HG03432 (cell line): ENCODE results near the gene TANC2.
"Not testable (repeated sequence)": the region's sequence is repeated elsewhere in the genome, so short reads cannot be mapped to it uniquely, and the experiment has no call there.

Experiments
- ATAC-seq: cut with Tn5 transposase; IDR thresholded peaks from one replicate; pipeline ENCODE4 v1.9.1; 2021; ENCODE audit warnings: mild to moderate bottlenecking, moderate library complexity; ENCODE audit not compliant: unreplicated experiment

Gene TANC2

DNA sequence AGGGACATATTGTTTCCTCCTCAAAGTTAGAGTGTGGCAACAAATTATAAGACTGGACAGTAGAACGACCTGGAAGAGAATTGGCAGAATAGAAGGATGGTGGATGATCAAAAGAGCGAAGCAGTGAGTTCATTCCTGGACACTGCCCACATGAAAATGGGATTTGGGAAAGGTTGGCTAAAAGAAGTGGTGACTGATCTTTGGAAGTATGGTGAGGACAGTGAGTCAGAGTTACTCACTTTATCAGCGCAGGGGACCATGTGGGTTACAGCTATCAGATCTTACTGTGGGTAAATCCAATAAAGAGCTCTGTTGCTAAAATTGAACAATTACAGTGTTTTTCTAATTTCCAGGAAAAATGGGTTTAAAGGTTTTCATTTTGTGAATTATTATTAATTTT is 2.7 kb upstream of the TANC2 start:
- ATAC-seq, result no peak

DNA sequence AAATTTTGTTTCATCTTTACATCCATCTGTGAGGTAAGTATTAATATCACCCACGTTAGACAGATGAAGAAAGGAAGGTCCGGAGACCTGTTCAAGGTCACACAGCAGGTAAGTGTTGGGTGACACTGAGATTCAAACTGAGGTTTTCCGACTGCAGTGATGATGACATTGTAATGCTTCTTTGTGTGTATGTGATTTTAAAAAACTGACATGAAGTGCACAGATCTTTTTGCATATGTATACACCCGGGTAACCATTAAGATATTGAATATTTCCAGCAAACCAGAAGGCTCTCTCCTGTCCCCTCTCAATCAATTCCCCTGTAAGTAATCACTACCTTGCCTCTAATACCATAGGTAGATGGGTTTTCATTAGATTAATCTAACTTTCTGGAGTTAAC is 1.5 kb upstream of the TANC2 start:
- ATAC-seq, result no peak

DNA sequence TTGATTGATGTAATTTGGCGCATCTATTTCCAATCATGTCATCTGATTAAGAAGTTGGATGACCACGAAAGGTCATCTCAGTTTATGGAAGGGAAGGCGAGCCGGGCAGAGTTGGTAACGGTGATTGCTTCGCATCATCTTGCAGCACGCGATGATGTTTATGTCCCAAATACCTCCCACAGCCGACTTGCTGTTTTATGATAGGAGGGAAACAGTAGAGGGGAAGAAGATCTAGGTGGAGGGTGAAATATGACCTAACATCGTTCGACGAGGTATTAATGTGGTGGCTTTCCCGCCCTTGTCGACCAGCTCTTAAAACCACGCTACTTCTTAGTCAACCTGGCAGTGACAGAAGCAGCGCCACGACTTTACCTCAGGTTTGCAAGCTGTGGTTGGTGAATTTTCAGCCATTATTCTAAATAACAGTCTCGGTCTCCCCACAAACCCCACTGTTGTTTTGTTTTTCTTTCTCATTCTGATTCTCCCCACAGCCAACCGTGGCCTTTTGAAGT is 805 bp upstream of the TANC2 start:
- ATAC-seq, result no peak

DNA sequence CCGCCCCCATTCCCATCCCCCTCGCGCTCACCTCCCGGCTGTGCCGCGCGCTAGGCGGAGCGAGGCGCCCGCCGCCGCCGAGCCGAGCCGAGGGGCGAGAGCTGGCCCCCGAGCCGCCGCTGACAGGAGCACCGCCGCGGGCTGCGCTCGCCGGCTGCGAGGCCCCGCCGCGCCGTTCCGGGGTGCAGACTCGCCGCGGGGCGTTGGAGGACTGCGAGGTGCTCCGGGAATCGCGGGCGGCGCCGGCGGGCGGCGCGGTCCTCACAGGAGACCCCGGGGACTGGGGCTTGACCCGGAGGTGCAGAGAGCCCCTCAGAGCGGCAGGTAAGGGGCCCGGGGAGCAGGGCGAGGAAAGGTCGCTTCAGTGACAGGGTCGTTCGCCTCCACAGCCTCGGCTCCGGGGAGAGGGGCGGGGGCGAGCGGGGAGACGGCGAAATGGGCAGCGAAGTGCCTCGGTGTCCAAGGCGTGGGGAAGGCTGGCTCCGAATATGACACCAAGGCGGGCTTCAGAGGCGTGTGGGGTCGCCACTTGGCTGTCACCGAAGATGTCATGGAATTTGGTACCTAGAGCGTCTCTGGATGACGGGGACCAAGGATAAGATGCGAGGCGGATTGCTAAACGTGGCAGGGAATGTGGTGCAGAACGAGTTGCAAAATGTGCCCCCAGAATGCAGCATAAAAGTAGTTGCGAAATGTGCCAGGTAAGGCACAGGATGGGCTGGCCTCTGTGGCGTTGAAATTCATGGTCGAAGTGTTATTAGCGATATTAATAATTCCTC is 580 bp downstream of the TANC2 start:
- ATAC-seq, result peak; percentile 49

DNA sequence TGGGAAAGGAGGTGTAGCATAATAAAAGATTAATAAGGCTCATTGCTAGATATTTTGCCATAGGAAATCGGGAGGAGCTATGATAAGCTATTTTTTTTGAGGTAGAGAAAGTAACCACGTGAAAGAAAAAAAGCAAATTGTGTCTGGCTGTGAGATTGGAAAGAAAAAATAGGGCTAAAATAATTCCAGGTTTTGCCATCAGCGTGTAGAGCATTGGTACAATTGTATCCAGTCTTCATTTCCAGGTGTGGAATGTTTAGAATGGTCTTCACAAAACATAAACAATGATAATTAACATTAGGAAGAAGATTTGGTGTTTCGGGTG is 1.1 kb downstream of the TANC2 start:
- ATAC-seq, result no peak

DNA sequence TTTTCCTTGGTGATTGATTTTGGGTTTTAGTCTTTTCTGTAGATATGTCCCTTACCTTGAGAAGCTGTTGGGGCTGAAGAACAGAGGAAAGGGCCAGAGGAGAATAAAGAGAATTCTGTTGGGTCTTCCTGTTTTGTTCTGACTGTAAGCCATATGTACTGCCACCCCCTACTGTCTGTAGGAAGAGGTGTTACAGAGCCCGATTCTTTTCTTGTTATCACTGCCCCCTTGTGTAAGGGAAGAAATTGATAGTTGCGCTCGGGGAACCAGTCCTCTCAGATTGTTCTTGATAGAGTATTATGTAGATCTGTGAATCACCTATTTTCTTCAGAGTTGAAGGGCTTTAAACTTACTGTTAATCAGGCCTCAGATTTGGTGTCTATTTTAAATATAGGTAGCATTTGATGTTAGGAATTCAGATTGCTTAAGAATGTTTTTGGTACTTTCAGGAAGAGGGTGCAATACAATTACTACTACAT is 2.4 kb downstream of the TANC2 start:
- ATAC-seq, result peak; percentile 68

DNA sequence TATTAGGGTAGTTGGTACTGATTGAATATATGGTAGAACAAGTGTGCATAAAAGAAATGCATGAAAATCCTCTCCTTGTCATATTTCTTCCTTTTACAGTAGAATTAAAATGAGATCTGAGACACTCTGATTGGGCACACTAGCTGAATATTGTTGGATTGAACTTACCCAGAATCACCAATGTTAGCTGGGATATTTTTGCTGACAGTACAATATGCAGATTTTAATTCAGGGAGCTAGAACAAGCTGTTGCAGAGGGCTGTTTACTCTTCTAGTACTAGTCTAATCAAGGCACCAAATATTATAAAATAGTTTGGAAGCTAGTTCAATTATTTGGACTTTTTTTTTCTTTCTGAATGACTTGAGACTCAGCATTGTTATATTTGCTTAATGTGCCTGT is 4.6 kb downstream of the TANC2 start:
- ATAC-seq, result no peak

DNA sequence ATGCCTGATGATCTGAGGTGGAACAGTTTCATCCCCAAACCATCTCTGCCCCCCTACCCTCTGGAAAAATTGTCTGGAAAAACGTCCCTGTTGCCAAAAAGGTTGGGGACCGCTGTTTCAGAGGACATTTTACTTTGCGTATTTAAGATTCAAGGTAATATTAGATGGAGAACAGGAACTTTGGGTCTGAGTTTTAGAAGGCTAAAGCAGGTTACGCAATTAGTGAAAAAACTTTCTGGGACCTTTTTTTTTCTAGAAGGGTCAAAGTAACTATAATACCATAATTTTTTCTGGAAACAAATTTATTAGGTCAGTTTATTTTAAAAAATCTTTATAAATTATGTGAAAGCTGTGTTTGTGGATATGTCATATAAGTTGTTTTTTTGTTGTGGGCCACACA is 5.8 kb downstream of the TANC2 start:
- ATAC-seq, result no peak

DNA sequence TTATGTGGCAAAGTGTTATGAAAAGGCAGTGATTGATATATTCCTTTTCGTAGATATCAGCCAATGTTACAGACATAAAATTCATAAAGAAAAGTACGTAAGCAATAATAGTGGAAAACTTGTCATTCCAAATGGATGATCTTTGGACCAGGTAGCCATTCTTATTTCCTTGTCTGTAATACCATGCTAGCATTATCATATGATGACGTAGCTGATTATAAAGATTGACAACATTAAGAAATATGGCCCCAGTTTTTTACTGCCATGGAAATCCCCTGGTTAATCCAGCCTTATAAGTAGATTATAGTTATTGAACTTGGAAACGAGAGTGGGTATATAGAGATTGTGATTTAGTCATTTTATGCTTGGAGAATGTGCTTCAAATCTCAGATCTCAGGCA is 8.8 kb downstream of the TANC2 start:
- ATAC-seq, result no peak

DNA sequence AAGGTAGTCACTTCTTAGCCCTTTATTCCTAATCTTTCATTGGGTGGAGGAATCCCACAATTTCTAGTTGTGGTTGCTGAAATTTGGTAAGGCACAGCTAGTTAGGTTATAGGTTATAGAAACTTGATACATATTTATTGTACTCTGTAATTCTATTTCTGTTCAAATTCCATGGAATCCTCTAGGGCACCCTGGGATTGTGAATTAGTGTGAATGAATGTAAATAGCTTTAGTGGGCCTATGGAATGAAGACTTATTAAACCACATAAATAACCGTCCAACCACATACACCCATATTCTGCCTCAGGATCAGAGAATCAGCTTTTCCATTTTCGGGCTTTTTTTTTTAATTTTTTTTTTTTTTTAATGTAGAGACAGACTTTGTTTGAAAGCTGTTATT is 9.2 kb downstream of the TANC2 start:
- ATAC-seq, result no peak

DNA sequence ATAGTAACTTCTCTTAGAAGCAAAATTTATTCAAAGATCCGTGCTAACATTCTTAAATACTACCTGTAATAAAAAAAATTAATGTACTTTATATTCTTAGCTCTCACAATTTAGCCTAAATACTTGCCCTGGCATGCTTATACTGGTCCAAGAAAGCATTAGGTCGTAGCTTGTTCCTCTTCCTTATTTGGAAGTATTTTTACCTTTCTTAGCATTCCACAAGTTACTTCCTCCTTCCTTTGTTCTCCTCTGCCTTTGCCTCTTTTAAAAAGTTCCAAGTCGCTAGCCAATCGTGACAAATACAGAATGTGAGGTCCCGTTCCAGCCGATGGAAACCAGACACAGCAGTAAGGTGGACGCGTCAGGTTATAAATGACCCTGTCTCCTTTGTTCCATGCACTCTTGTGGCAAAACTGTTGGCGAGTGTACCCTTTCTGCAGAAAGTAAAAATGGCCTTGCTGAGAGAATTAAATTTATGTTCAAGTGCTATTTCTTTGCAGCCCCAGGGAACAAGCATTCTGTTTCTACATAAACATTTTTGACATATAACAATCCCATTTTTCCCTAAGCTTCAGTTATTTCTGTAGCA is 10.7 kb downstream of the TANC2 start:
- ATAC-seq, result not testable (repeated sequence)

DNA sequence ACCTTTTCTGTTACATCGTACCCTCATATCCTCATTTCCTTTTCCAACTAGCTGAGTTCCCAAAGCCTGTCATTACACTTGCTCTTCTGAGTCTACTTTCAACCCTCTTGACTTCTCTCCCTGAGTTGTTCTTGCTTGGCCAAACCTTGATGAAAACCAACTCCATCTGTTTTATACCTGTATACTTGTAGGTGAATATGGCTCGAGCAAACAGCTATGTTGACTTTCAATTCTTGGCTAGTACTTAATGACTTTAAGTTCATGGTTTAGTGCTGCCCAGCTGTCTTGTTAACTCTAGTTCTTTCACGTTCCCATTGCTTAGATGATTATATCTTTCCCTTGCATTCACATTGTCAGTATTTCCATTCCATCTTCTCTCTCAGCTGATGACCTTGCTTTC is 14.8 kb downstream of the TANC2 start:
- no peak for ATAC-seq

DNA sequence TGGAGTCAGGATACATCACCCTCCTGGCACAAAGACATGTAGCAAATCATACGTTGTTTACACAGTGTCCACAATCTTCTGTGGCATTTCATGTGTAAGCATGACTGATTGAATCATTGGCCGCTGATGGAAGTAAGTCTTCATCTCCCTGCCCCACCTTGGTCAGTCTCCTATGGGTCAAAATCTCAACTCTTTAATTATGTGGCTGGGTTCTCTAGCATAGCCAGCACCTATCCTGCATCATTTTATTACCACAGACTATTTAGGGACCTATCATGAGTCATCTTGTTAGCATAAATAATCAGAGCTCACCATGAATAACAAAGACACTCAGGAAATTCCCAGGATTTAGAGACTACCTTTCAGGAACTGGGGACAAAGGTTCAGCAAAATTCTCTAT is 15.9 kb downstream of the TANC2 start:
- ATAC-seq, result no peak

DNA sequence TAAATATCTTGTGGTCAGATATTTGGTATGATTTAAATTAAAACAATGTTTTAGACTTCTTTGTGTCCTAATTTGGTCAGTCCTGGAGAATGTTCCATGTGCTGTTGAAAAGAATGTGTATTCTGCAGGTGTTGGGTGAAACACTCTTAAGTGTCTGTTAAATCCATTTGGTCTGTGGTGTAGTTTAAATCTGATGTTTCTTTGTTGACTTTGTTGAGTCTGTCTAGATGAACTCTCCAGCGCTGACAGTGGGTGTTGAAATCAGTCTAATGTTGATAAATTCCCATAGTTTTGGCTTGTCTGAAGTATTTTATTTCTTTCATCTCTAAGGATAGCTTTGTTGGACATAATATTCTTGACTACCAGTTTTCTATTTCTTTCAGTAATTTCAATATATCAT is 18.8 kb downstream of the TANC2 start:
- no peak for ATAC-seq

DNA sequence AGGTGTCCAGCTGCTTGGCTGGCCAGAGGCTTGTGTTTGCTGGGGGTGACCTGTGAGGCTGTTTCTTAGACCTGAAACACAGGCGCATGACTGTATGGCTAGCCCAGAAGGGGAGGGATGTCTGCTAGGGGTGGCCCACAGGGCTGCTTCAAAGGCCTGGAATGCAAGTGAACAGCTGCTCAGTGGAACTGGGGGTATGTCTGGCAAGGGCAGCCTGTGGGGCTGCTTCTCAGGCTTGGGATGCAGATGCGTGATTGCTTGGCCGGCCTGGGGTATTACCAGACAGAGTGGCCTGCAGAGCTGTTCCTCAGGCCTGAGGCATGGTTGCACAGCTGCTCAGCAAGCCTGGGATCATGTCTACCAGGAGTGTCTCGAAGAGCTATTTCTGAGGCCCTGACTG is 20.5 kb downstream of the TANC2 start:
- no peak for ATAC-seq

DNA sequence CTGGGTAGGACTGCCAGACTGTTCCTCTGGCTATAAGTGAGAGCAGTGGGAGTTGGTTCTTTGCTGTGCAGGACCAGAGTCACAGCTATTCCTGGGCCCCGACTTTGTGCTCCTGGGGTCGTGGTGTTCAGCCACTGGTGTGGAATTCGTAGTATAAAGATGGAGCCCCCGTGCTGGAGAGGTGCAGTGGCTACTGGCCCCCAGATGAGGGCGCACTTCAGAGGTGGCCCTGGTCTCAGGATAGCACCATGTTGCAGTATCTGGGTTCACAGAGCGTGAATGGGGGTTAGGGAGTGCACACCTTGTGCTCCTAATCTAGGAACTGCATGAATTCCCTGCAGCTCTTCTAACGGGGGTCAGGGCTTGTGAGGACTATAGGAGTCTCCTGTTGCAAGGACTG is 21.1 kb downstream of the TANC2 start:
- no peak for ATAC-seq

DNA sequence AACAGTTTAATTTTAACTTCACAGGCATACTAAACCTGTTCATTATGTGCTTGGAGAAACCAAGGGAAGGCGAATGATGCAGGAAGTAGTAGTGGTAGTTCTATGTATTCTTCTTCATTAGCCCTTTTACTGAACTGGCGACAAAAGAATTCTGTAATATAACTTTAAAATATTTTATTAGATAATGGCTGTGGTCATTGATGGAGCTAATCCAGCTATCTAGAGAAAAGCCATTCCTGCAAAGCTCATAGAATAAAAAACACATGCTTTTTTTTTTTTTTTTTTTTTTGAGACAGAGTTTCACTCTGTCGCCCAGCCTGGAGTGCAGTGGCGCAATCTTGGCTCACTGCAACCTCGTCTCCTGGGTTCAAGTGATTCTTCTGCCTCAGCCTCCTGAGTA is 23.5 kb downstream of the TANC2 start:
- no peak for ATAC-seq

DNA sequence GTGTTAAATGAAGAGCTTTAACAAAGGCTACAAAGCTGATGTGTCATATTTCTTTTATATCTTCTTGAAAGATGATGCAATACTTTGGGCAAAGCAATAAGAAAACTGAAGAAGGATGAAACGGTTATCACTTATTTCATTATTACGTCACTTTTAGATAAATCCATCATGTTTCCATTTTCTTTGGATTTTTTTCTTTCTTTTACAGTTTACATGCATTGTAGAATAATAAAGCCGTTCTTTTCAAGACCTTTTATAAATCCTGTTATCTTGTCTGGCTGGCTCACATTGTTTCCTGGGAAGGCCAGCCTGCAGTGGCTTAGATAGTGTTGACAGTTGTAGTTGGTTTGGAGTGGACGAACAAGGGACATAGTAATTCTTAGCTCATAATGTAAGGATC is 28.9 kb downstream of the TANC2 start:
- ATAC-seq, result no peak

DNA sequence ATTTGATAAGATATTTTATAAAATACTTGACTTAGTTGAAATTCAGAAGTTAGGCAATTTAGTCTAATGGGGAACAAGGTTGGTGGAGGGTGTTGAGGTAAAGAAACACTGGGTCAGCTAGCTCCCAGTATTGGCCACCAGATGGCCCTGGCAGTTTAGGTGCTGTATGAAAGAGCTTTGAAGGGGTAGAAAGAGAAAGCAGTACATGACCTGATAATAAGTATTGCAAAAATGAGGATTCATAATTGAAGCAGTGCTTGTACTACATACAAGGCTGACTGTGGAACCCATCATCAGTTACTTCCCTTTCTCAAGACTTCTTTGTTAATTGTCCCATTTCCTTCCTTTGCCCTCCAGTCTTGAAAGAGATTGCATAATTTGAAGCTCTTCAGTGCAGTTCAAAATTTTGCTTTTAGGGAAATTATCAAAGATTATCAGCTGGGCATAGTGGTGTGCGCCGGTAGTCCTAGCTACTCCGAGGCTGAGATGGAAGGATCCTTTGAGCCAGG is 29.4 kb downstream of the TANC2 start:
- ATAC-seq, result no peak

DNA sequence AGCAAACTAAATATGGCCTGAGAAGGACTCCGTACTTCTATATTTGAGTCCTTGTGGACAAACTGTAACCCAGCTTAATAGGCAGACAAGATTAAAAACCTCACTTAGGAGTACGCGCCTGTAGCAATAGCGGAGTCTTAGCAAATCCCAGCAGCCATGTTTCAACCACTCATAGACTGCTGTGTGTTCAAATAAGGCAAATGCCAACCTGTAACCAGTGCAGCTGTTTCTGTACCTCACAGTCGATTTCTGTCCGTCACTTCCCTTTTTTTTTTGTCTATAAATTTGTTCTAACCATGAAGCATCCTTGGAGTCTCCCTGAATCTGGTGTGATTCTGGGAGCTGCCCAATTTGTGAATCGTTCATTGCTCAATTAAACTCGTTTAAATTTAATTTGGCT is 30.2 kb downstream of the TANC2 start:
- no peak for ATAC-seq

DNA sequence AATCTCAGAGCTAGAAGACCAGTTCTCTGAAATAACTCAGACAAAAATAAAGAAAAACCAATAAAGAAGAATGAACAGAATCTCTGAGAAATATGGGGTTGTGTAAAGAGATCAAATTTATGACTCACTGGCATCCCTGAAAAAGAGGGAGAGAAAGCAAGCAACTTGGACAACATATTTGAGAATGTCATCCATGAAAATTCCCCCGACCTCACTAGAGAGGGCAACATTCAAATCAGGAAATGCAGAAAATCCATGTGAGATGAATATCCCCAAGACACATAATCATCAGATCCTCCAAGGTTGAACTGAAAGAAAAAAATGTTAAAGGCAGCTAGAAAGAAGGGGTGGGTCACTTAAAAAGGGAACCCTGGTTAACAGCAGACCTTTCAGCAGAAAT is 32.1 kb downstream of the TANC2 start:
- ATAC-seq, result no peak

DNA sequence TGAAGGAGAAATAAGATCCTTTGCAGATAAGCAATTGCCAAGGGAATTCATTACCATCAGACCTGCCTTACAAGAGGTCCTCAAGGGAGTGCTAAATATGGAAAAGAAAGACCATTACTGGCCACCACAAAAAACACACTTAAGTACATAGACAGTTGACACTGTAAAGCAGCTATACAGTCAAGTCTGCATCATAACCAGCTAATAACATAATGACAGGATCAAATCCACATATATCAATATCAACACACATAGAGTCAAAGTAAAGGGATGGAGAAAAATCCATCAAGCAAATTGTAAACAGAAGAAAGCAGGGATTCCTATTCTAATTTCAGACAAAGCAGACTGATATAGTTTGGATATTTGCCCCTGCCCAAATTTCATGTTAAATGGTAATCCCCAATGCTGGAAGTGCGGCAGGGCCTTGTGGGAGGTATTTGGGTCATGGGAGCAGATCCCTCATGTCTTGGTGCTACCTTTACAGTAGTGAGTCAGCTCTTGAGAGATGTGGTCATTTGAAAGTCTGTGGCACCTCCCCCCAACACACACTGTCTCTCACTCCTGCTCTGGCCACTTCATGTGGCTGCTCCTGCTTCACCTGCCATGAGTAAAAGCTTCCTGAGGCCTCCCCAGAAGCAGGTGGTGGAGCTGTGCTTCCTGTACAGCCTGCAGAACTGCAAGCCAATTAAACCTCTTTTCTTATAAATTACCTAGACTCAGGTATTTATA is 32.8 kb downstream of the TANC2 start:
- ATAC-seq, result no peak
